ENCODE measurements around the gene KLHDC10.
"Not testable (repeated sequence)": the region's sequence is repeated elsewhere in the genome, so short reads cannot be mapped to it uniquely, and the experiment has no call there.

KLHDC10 gene, protein sequence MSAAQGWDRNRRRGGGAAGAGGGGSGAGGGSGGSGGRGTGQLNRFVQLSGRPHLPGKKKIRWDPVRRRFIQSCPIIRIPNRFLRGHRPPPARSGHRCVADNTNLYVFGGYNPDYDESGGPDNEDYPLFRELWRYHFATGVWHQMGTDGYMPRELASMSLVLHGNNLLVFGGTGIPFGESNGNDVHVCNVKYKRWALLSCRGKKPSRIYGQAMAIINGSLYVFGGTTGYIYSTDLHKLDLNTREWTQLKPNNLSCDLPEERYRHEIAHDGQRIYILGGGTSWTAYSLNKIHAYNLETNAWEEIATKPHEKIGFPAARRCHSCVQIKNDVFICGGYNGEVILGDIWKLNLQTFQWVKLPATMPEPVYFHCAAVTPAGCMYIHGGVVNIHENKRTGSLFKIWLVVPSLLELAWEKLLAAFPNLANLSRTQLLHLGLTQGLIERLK

DNA sequence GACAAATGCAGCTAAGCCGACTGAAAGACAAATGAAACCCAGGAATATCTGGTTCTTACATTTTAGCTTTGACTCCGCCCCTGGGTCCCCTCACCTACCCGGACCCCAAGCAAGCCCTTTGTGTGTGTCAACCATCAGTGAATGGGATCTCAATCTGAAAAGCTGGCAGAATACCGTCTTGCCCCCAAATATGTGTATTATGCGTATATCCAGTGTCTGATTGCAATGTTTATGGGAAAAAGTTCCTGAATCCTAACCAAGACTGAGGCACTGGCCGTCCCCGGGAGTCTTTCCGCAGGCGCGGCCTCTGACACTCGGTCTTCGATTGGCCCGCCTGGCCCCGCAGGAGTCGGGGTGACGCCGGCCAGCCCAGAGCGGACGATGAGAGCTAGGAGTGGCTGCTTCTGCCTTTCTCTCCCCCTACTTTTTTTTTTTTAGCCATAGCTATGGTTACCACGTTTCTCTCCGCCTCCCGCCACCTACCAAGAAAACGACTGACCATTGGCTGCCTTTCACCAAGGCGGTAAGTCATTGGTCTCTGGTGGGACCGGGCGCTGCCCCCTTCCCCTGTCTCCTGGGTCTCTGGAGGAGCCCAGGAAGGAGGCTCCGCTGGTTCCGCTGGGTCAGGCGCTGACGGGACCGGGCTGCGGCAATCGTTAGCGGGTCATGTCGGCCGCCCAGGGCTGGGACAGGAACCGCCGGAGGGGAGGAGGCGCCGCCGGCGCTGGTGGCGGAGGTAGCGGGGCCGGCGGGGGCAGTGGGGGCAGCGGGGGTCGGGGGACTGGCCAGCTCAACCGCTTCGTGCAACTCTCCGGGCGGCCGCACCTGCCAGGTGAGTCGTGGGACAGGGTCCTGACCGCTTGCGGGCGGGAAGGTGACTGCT lies at the start of gene KLHDC10:
Gene KLHDC10, plus strand, starts transcription at position 557 of the 883 bp plus-strand sequence. Its CDS starts 110 bp downstream, at position 667.
- DNase-seq, result peak; percentile 90

DNA sequence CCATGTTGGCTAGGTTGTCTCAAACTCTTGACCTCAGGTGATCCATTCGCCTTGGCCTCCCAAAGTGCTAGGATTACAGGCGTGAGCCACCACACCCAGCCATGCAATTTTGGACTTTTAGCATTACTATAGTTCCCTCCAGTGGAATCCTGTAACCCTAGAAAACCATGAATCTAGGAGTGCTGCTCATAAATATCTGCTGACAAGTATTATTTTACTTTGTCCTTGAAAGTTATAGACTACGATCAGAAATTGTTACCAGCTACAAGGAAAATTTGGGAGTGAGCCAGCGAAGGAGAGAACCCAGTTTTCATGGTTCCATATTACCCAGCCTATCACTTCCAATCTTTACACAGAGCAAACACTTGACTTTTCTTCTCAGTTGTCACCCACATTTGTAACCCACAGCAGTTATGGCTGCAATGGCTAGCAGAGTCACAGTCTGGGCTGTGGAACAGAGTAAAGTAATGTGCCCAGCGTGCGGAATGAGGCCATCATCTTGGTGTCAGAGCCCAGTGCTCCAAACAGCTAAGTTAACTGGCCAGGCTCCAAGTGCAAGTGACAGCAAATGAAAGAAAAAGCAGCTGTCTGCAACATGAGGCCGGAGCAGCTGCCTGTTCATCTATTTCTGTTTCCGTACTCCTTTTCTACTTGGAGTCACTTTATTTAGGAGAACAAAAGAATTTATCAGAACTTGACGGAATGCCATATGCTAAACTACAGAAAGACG lies 49.1 kb upstream of the KLHDC10 start:
- no peak for DNase-seq

GRCh38 chr7:130022115-130022514 lies 48.2 kb upstream of the KLHDC10 start:
- no peak for DNase-seq

DNA sequence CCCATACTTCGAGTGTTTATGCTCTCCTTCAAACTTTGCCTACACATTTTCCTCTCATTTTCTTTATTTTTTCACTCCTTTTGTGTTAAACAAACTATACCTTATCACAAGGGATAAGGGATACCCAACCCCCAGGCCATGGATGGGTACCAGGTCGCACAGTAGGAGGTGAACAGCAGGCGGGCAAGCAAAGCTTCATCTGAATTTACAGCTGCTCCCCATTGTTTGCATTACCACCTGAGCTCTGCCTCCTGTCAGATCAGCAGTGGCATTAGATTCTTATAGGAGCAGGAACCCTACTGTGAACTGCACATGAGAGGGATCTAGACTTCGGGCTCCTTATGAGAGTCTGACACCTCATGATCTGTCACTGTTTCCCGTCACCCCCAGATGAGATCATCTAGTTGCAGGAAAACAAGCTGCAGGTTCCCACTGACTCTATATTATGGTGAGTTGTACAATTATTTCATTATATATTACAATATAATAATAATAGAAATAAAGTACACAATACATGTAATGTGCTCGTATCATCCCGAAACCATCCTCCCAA lies 47.6 kb upstream of the KLHDC10 start:
- DNase-seq, result no peak

DNA sequence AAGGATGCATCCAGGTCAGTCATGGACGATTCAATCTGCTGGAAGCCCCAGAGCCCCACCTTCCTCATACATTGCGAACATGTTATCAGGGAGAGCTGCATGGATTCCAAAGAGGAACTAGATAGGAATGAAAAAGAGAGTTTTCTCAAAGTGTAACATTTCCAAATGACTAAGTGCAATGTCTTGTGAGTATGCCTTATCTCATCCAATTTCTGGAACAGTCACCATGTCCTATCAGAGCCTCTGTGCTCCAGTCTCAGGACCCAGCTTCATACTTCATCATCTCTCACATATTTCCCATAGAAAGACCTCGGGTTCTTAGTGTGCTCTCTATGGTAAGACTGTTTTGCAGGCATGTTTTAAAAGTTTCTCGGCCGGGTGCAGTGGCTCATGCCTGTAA lies 45.9 kb upstream of the KLHDC10 start:
- DNase-seq, result no peak

GRCh38 chr7:130032698-130033097 lies 37.6 kb upstream of the KLHDC10 start:
- DNase-seq, result no peak

DNA sequence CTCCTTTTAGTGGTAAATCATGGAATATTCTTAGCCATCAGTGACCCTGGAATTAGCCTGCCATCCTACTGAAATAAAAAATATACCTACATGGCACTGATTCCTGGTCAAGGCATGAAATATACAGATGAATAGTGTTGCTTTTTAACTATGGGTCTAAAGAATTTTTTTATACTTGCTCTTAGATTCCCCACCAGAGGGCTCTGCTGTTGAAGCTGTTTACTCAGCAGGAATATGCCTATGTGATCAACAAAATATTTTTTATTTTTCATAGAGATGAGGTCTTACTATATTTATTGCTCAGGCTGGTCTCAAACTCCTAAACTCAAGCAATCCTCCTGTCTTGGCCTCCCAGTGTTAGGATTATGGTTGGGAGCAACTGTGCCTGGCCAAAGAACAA lies 32.6 kb upstream of the KLHDC10 start:
- no peak for DNase-seq

GRCh38 chr7:130040576-130040975 lies 29.8 kb upstream of the KLHDC10 start:
- no peak for DNase-seq

- DNase-seq, result no peak
Observed at GRCh38 chr7:130047831-130048230, 22.5 kb upstream of the KLHDC10 start.

- DNase-seq, result no peak
Observed at GRCh38 chr7:130048906-130049305, 21.4 kb upstream of the KLHDC10 start.

GRCh38 chr7:130052250-130052649 lies 18.1 kb upstream of the KLHDC10 start:
- DNase-seq, result not testable (repeated sequence)

- DNase-seq, result not testable (repeated sequence)
Observed at GRCh38 chr7:130055198-130055597, 15.1 kb upstream of the KLHDC10 start.

GRCh38 chr7:130062246-130062645 lies 8.1 kb upstream of the KLHDC10 start:
- no peak for DNase-seq

DNA sequence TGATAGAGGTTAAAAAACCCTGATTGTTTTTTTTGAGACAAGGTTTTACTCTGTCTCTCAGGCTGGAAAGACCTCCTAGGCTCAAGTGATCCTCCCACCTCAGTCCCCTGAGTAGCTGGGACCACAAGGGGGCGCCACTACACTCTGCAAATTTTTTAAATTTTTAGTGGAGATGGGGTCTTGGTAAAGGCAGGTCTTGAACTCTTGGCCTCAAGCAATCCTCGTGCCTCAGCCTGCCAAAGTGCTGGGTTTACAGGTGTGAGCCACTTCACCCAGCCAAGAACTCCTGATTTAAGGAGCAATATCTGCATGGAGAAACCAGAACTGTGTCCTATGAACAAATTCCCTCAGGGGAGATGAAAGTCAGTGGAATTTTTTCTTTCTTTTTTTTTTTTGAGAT lies 7.3 kb upstream of the KLHDC10 start:
- DNase-seq, result no peak

DNA sequence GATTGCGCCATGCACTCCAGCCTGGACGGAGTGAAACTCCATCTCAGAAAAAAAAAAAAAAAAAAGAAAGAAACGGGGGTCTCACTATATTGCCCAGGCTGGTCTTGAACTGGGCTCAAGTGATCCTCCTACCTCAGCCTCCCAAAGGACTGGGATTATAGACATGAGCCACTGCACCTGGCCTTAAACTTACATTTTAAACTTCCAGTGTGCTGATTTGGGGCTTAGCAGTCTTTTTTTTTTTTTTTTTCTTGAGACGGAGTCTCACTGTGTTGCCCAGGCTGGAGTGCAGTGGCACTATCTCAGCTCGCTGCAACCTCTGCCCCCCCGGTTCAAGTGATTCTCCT lies 5.8 kb upstream of the KLHDC10 start:
- DNase-seq, result not testable (repeated sequence)

DNA sequence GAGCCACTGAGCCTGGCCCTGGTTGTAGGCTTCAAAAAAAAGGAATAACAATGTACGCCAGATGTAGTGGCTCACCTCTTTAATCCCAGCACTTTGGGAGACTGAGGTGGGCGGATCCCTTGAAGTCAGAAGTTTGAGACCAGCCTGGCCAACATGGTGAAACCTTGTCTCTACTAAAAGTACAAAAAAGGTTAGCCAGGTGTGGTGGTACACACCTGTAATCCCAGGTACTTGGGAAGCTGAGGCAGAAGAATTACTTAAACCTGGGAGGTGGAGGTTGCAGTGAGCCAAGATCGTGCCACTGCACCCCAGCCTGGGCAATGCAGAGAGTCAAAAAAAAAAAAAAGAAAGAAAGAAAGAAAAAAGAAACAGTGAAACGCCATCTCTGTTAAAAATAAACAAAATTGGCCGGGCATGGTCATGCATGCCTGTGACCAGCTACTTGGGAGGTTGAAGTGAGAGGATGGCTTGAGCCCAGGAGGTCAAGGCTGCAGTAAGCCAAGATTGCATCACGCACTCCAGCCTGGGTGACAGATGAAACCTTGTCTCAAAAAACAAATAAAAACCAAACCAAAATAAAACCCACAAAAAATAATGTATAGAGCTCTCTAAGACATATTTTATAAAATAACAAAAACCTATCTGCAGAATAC lies 4.7 kb upstream of the KLHDC10 start:
- no peak for DNase-seq

- DNase-seq, result no peak
Observed at GRCh38 chr7:130069179-130069977, 956 bp upstream of the KLHDC10 start.

GRCh38 chr7:130070861-130071622 lies 708 bp downstream of the KLHDC10 start:
- DNase-seq, result no peak

DNA sequence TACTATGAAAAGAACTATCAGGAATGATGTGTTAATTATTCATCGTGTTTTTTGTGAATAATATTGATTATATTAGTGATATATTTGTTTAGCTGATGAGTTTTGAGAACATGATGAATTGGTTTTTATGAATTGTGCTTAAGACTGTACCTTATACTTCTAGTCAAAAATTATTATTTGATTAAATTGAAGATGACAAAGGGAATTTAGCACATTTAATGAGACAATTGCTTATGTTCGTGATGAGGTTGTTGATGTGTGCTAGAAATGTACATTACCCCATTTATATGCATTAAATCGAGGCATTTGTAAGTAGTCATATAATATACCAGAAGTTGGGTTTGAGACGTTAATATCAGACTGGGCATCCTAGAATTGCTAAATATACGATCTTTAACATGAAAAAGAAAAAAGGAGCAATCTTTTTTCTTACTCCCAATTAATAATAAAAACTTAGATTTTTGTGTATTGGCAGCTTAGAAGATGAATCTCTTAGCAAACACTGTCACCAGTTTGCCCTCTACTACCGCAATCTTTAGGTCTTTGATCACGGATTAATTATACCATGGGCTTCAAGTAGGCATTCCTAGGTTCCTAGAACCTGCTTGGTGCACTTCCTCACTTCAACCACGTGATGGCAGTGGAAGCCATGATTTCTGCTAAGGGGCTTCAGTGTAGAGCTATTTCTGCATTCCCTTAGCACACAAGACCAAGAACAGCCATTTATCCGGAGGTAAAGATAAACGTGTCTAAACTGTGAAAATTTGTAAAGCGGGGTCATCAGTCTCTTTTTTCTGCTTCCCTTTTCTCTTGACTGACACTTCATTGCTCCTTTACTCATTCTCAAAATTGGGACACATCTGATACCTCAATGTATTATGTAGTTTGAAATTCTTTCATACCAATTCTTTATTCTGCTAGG lies 1.6 kb downstream of the KLHDC10 start:
- DNase-seq, result peak; percentile 37

All from T1000 (cell line).